ENCODE data around the gene CKAP2.

DNA sequence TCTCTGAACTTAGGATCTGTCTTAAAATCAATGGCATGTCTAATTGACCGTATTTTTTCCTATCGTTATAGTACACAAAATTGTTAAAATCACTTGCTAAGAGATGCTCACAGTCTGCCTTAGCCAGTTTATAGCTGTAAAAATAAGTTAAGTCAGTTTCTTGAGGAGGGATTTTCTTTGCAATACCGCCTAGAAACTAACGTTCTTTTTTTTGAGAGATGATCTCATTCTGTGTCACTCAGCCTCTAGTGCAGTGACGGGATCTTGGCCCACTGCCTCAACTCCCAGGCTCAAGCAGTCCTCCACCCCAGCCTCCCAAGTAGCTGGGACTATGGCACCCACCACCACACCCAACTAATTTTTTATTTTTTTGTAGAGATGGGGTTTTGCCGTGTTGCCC, 4.4 kb downstream of the CKAP2 start:
- TF ChIP-seq CTCF (conservative IDR thresholded peaks at IDR 0.05; ENCODE audit: low read length) (no peak), EZH2phosphoT487 (IDR thresholded peaks at IDR 0.05; ENCODE audit: borderline replicate concordance) (no peak)
